Calu3 (cell line): ENCODE data around the gene LCN6. TPM values are rescaled to one million over a fixed set of nuclear protein-coding genes. Genes with fewer than 3 reads are reported as not detected.

ENCODE experiments used
- BruUV-seq: library from RNA; stranded (reverse); fragments of 400-500 nt; replicated peaks from 2 replicates; lab custom pipeline; 2021; lab: Mats Ljungman, UMichigan
- CTCF ChIA-PET: fragments of 300-600 bp; sonication (Branson Sonifier 250); formaldehyde crosslinking; loops from one replicate; lab custom pipeline; 2022; ENCODE audit warnings: antibody characterized with exemption; lab: Charles Lee
- DNase-seq: peaks from one replicate; pipeline ENCODE4 v3.0.0; 2022
- H3K27ac Mint-ChIP-seq: one replicate; pipeline ENCODE4 v1.8.0; 2022; ENCODE audit warnings: mixed read lengths; ENCODE audit not compliant: unreplicated experiment
- H3K27me3 Mint-ChIP-seq: one replicate; pipeline ENCODE4 v1.8.0; 2022; ENCODE audit warnings: mixed read lengths; ENCODE audit not compliant: unreplicated experiment
- H3K36me3 Mint-ChIP-seq: one replicate; pipeline ENCODE4 v1.8.0; 2022; ENCODE audit warnings: mild to moderate bottlenecking, moderate library complexity, mixed read lengths; ENCODE audit not compliant: insufficient read depth, unreplicated experiment
- H3K4me1 Mint-ChIP-seq: one replicate; pipeline ENCODE4 v1.8.0; 2022; ENCODE audit warnings: mild to moderate bottlenecking, low read depth, mixed read lengths; ENCODE audit not compliant: unreplicated experiment
- H3K4me3 Mint-ChIP-seq: one replicate; pipeline ENCODE4 v1.8.0; 2022; ENCODE audit warnings: mild to moderate bottlenecking, low read depth, moderate library complexity, mixed read lengths; ENCODE audit not compliant: unreplicated experiment
- H3K9me3 Mint-ChIP-seq: one replicate; pipeline ENCODE4 v1.8.0; 2022; ENCODE audit warnings: low read depth, mixed read lengths; ENCODE audit not compliant: unreplicated experiment
- CTCF ChIP-seq: fragments of 200-600 bp; IDR thresholded peaks from one replicate; pipeline ENCODE4 v1.8.0; 2022; ENCODE audit warnings: antibody characterized with exemption; ENCODE audit not compliant: unreplicated experiment
- intact Hi-C: fragments of 100-400 bp; cut with micrococcal nuclease; formaldehyde crosslinking; loops from one replicate; pipeline ENCODE4 v1.10.0; 2022; ENCODE audit not compliant: unreplicated experiment
- total RNA-seq: library from RNA; stranded (reverse); gene quantifications from 2 replicates; pipeline ENCODE4 v1.2.3, GENCODE V29; 2022

The LCN6 gene
- total RNA-seq, 1 experiment from 2014 or later, result not detected

GRCh38 chr9:136776947-136777346 is 28.6 kb upstream of the LCN6 start:
- no peak for DNase-seq
- CTCF ChIA-PET, result no interaction called here
- H3K4me1 Mint-ChIP-seq, result peaks cover 16% of the 10 kb centered on the region
- H3K27me3 Mint-ChIP-seq, result peaks cover 57% of the 10 kb centered on the region
- intact Hi-C loops, result no loop called here
- no peaks in the 10 kb centered on the region for H3K36me3 Mint-ChIP-seq
- H3K27ac Mint-ChIP-seq, result no peak overlapping the region
- BruUV-seq, result no TSS peak
- no peaks in the 10 kb centered on the region for H3K9me3 Mint-ChIP-seq
- no peak for TF ChIP-seq CTCF
- peak overlapping the region; percentile 6 for H3K4me3 Mint-ChIP-seq

GRCh38 chr9:136775191-136775590 is 26.9 kb upstream of the LCN6 start:
- TF ChIP-seq CTCF, result no peak
- CTCF ChIA-PET, result interaction anchor here (0.6 kb wide), 2 partner anchors 14 to 39 kb away, joined by 3 to 4 read pairs; no protein-coding TSS in a partner anchor
- intact Hi-C loops, result no loop called here
- no peak for DNase-seq
- Mint-ChIP-seq H3K27me3 (peaks cover 43% of the 10 kb centered on the region), H3K4me3 (no peak overlapping the region), H3K4me1 (peaks cover 16% of the 10 kb centered on the region), H3K36me3 (no peaks in the 10 kb centered on the region), H3K27ac (no peak overlapping the region), H3K9me3 (no peaks in the 10 kb centered on the region)
- BruUV-seq, result no TSS peak

- H3K4me3 Mint-ChIP-seq, result no peak overlapping the region
- no peak for DNase-seq
- H3K9me3 Mint-ChIP-seq, result no peaks in the 10 kb centered on the region
- TF ChIP-seq CTCF, result no peak
- intact Hi-C loops, result no loop called here
- peaks cover 43% of the 10 kb centered on the region for H3K27me3 Mint-ChIP-seq
- no TSS peak for BruUV-seq
- H3K27ac Mint-ChIP-seq, result no peak overlapping the region
- peaks cover 16% of the 10 kb centered on the region for H3K4me1 Mint-ChIP-seq
- CTCF ChIA-PET, result interaction anchor here (0.6 kb wide), 2 partner anchors 13 to 38 kb away, joined by 3 to 4 read pairs; no protein-coding TSS in a partner anchor
- H3K36me3 Mint-ChIP-seq, result no peaks in the 10 kb centered on the region
Observed at GRCh38 chr9:136774416-136775045, 26.2 kb upstream of the LCN6 start.

- H3K27ac Mint-ChIP-seq, result no peak overlapping the region
- H3K9me3 Mint-ChIP-seq, result no peaks in the 10 kb centered on the region
- CTCF ChIA-PET, result no interaction called here
- intact Hi-C loops, result no loop called here
- H3K36me3 Mint-ChIP-seq, result no peaks in the 10 kb centered on the region
- no TSS peak for BruUV-seq
- DNase-seq, result peak; percentile 27
- peaks cover 16% of the 10 kb centered on the region for H3K4me1 Mint-ChIP-seq
- no peak for TF ChIP-seq CTCF
- peaks cover 35% of the 10 kb centered on the region for H3K27me3 Mint-ChIP-seq
- H3K4me3 Mint-ChIP-seq, result no peak overlapping the region
Observed at GRCh38 chr9:136773386-136774044, 25.2 kb upstream of the LCN6 start.
